Renal cortical epithelial cell (primary cell): ENCODE data around the gene ARHGAP45. TPM values are rescaled to one million over a fixed set of nuclear protein-coding genes. Genes with fewer than 3 reads are reported as not detected.
"Not testable (repeated sequence)": the region's sequence is repeated elsewhere in the genome, so short reads cannot be mapped to it uniquely, and the experiment has no call there.

Source experiments
- DNase-seq: peaks from one replicate; pipeline ENCODE4 v3.0.0-alpha.2; 2011; ENCODE audit warnings: low read depth
- total RNA-seq: library from RNA; depleted of rRNA; stranded (reverse); fragments of >200 nt; gene quantifications from 2 replicates; pipeline ENCODE4 v1.2.3, GENCODE V29; 2014

Gene ARHGAP45
- total RNA-seq, 1 donor from 2014 or later: 8.3 TPM

- peak; percentile 33 for DNase-seq
These were observed 37.5 kb downstream of the ARHGAP45 start for GRCh38 chr19:1104311-1105007.

- peak; percentile 18 for DNase-seq
These were observed 38.3 kb downstream of the ARHGAP45 start for GRCh38 chr19:1105008-1105872.

- DNase-seq: no peak
These were observed 39.2 kb downstream of the ARHGAP45 start for GRCh38 chr19:1105873-1106840.

GRCh38 chr19:1106841-1107660 lies 40.1 kb downstream of the ARHGAP45 start:
- DNase-seq: peak; percentile 38

- no peak for DNase-seq
These were observed 40.8 kb downstream of the ARHGAP45 start for GRCh38 chr19:1107661-1108261.

- DNase-seq: no peak
These were observed 41.5 kb downstream of the ARHGAP45 start for GRCh38 chr19:1108291-1109031.

- no peak for DNase-seq
These were observed 42.1 kb downstream of the ARHGAP45 start for GRCh38 chr19:1109032-1109551.

GRCh38 chr19:1109697-1110671 lies 43.0 kb downstream of the ARHGAP45 start:
- DNase-seq: no peak

- DNase-seq: no peak
These were observed 44.1 kb downstream of the ARHGAP45 start for GRCh38 chr19:1110809-1111640.

- no peak for DNase-seq
These were observed 44.8 kb downstream of the ARHGAP45 start for GRCh38 chr19:1111641-1112267.

- DNase-seq: no peak
These were observed 45.5 kb downstream of the ARHGAP45 start for GRCh38 chr19:1112268-1113029.

- DNase-seq: peak; percentile 64
These were observed 46.3 kb downstream of the ARHGAP45 start for GRCh38 chr19:1113030-1113985.

- DNase-seq: no peak
These were observed 47.1 kb downstream of the ARHGAP45 start for GRCh38 chr19:1113986-1114483.

- DNase-seq: not testable (repeated sequence)
These were observed 47.8 kb downstream of the ARHGAP45 start for GRCh38 chr19:1114728-1115127.
